WTC11 (cell line): ENCODE measurements around the gene ARG2.

Experiments
- TF ChIP-seq, protein P1 (sequence below): fragments of 250-450 bp; sonication (Bioruptor Pico); IDR thresholded peaks from 2 replicates; pipeline ENCODE4 v1.9.0; 2021; ENCODE audit warnings: mild to moderate bottlenecking
- TF ChIP-seq, protein P2 (sequence below): sonication (generic); formaldehyde crosslinking; IDR thresholded peaks from 2 replicates; pipeline ENCODE4 v1.8.1; 2023; ENCODE audit warnings: mild to moderate bottlenecking, moderate library complexity, missing genetic modification reagents

DNA sequence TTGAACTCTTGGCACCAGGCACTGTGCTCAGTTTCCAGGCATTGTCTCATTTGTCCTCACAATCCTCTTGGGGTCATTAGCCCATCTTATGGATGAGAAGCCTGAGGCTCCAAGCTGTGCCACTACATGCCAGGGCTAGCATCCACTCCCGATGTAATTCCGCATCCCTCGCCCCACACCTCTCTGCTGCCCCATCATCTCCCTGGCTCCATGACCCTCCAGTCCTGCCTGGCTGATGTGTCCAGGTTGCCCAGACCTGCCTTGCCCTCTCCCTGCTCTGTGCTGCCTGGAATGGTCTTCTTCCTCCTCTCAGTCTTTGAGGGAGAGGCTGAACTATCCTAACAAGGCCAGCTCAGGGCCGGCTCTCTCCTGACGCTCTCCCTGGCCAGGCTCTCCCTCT is 47.1 kb upstream of the ARG2 start:
- TF ChIP-seq, protein P1, sequence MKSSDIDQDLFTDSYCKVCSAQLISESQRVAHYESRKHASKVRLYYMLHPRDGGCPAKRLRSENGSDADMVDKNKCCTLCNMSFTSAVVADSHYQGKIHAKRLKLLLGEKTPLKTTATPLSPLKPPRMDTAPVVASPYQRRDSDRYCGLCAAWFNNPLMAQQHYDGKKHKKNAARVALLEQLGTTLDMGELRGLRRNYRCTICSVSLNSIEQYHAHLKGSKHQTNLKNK: no peak
- TF ChIP-seq, protein P2, sequence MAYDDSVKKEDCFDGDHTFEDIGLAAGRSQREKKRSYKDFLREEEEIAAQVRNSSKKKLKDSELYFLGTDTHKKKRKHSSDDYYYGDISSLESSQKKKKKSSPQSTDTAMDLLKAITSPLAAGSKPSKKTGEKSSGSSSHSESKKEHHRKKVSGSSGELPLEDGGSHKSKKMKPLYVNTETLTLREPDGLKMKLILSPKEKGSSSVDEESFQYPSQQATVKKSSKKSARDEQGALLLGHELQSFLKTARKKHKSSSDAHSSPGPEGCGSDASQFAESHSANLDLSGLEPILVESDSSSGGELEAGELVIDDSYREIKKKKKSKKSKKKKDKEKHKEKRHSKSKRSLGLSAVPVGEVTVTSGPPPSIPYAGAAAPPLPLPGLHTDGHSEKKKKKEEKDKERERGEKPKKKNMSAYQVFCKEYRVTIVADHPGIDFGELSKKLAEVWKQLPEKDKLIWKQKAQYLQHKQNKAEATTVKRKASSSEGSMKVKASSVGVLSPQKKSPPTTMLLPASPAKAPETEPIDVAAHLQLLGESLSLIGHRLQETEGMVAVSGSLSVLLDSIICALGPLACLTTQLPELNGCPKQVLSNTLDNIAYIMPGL (CRISPR knock-in tag): no peak
